ENCODE measurements around the gene ARMC2.
"Not testable (repeated sequence)": the region's sequence is repeated elsewhere in the genome, so short reads cannot be mapped to it uniquely, and the experiment has no call there.

Gene ARMC2

DNA sequence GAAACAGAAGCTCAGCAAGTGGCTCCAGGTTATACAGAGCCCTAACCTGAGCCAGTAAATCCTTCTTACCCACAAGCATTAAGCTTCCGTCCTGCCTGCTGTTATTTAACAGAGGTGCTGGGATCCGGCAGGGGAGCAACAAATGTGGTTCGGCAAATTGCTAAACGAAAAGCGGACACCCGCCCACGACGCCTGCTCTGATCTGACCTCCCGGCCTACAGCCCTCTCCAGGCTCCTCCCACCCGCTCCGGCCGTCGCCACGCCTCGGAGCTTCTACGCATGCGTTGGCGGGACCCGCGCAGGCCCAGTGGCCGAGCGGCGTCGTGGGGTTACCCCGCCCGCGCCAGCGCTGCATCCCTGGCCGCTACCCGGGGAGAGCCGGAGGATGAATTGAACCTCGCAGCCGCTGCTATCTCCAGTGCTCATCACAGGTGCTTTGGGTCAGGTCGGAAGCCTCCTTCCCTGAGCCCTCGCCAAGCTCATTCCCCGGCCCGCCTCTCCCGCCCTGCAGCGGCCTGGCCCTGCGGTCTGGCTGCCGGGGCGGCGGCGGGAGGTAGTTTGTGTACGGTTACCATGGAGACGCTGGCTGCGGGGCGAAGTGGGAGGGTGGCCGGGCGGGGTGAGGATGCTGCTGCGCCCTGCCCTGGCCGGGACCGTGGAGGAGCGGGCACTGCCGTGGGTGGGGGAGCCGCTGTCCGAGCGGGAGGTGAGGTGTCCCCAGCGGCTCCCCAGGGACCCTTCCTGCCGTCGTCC is at the start of gene ARMC2:
TSS of gene ARMC2 (plus strand) at position 307 of the 753 bp plus-strand sequence. CDS start 5,846 bp downstream, outside the sequence.
- DNase-seq: peak; percentile 84

- peak; percentile 54 for DNase-seq
Observed at GRCh38 chr6:108798670-108799353, 49.4 kb upstream of the ARMC2 start.

DNA sequence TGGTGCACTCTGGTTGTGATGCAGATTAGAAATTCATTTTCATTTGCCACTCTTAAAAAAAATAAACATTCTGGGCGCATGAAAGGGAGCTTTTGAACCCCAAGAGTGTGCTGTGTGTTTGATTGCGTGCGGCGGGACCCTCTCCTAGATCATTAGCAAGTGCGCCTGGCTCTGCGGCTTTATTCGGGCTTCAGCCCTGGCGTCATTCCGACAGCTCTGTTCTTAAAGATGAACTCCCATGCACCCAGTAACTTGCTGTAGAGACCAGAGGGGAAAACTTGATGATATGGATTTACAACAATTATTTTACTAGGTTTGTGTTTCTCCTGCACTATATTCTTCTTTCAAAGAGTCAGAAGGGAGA is 48.9 kb upstream of the ARMC2 start:
- DNase-seq: no peak

DNA sequence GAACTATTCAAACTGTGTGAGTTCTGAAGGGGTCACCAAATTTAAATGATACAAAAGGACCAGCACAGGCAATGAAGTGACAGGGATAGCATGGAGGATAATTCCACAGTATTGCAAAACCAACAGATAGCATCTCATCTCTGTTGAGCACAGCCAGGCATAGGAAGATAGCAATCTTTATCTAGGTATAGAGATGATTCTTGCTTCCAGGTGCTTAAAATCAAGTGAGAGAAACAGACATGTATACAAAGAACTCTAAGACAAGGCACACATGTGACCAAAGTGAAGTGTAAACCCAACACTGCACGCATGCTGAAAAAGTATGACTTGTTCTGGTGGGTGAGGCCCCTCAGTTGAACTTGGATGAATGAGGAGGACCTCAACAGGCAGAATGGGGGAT is 48.4 kb upstream of the ARMC2 start:
- DNase-seq: no peak

DNA sequence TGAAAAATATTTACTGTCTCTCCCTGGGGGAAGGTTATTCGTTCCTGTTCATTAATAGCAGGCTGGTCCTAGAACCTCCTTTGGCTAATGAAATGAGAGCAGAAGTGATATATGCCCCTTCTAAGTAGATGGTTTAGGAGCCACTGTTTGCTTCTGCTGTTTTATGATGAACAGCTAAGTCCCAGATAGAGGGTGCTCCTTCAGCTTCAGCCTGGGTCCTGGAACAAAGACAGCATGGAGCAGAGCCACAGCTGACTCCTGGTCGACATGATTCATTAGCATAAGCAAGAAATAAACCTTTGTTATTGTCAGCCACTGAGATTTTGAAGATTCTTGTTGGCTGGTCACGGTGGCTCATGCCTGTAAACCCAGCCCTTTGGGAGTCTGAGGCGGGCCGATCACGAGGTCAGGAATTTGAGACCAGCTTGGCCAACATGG is 47.8 kb upstream of the ARMC2 start:
- DNase-seq: no peak

DNA sequence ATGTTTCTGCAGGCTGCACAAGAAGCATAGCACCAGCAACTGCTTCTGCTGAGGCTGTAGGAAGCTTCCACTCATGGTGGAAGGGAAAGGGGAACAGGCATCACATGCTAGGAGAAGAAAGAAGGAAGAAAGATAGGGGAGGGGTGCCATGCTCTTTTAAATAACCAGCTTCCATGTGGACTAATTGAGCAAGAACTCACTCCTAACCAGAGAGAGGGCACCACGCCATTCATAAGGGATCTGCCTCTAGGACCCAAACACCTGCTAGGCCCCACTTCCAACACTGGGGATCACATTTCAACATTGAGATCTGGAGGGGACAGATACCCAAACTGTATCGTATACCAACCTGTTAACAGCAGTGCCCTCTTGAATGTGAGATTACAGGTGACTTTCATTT is 46.9 kb upstream of the ARMC2 start:
- DNase-seq: no peak

DNA sequence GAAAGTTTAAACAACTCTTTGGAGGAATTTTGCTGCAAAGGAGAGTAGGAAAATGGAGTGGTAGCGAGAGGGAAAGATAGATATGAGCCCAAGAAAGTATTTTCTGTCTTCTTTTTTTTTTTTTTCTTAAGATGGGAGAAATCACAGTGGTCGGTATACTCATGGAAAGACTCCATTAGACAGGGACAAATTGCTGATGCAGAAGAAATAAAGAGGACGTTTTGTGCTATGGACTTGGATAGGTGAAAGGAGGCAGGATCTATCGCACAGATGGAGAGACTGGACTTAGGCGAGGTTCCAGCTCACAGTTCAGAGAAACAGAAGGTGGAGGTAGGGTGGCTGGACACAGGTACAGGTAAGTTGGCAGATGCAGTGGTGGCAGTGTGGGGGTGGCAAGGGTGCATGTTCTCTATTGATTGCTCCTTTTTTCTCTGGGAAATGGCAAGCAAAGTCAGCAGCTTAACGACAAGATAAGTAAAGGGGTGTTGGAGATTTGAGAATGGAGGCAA is 44.2 kb upstream of the ARMC2 start:
- no peak for DNase-seq

- DNase-seq: no peak
Observed at GRCh38 chr6:108804956-108805355, 43.3 kb upstream of the ARMC2 start.

- no peak for DNase-seq
Observed at GRCh38 chr6:108805611-108806167, 42.5 kb upstream of the ARMC2 start.

- no peak for DNase-seq
Observed at GRCh38 chr6:108806171-108806570, 42.1 kb upstream of the ARMC2 start.

DNA sequence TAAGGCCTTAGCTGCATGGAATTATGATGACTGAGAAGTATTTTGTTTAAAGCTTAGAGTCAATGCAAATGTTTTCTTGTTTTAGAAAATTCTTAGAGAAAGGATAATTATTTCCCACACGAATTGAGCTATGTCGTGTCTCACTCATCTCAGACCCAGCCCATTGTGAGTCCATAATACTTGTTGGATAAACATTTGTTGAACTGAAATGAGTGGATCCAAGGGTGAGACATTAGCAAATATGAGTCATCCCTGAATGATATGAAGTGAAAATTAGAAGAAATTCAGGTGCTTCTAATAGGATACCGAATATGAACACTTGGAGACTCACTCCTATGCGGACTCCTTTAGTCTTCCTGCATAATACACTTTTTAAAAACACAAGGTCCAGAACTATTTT is 41.6 kb upstream of the ARMC2 start:
- DNase-seq: no peak

DNA sequence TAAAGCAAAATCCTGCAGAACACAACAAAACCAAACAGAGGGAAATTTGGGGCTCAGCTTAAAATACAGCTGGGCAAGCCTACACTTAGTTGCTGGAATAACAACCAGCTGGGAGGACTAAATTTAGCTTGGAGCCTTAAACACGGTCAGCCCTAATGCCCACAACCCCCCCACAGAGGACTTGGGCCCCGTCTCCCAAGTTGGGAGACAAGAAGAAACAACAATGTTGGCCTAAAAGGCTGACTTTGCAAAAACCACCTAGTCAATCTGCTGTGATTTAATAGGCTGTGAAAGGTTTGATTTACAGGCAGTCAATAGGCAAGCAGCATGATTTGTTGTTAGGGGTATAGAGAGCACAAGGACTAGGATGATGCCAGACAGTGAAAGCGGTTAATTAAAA is 40.3 kb upstream of the ARMC2 start:
- DNase-seq: no peak

DNA sequence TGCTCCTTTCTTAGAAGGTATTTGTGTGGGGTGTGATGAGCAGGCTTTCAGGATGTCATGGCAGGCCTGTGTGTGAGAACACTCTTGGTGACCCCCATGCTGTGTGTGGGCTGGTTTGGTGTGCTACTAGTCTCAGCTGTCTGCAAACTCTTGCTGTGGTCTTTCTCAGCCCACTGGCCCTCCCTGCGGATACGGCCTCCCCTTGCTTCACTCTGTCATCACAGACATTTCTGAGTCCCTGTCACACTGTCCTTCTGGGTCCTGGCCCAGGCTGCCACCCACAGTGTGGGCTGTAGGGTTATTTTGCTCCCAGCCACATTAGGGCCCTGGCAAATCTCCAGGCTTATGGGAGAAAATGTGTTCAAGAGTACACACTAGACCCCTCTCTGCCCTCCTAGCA is 39.0 kb upstream of the ARMC2 start:
- no peak for DNase-seq

DNA sequence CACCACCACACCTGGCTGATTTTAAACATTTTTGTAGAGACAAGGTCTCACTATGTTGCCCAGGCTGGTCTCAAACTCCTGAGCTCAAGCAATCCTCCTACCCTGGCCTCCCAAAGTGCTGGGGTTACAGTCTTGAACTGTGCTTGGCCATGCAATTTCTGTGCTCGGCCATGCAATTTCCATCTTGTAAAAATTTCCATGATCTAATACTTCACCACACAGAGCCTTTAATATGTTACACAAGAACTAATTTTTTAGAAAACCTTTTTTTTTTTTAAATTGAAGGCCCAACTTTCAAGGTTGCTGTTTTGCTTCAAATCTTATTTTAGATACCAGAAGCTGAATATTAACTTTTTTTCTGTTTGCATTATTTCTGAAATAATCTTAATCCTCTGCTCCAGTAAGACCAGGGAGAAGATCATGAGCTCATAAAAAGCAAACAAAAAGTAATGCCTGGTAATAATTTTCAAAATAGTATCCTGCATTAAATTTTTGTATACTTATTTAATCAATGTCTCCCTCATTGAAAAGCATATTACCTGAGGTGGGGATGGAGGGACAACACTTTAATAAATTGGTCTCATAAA is 38.1 kb upstream of the ARMC2 start:
- no peak for DNase-seq

- DNase-seq: no peak
Observed at GRCh38 chr6:108811490-108811889, 36.7 kb upstream of the ARMC2 start.

GRCh38 chr6:108813218-108813617 is 35.0 kb upstream of the ARMC2 start:
- DNase-seq: not testable (repeated sequence)

DNA sequence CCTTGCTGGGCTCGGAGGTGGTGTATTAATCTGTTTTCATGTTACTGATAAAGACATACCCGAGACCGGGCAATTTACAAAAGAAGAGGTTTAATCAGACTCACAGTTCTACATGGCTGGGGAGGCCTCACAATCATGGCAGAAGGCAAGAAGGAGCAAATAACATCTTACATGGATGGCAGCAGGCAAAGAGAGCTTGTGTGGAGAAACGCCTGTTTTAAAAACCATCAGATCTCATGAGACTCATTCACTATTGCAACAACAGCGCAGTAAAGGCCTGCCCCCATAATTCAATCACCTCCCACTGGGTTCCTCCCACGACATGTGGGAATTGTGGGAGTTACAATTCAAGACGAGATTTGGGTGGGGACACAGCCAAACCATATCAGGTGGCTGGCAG is 30.9 kb upstream of the ARMC2 start:
- not testable (repeated sequence) for DNase-seq

DNA sequence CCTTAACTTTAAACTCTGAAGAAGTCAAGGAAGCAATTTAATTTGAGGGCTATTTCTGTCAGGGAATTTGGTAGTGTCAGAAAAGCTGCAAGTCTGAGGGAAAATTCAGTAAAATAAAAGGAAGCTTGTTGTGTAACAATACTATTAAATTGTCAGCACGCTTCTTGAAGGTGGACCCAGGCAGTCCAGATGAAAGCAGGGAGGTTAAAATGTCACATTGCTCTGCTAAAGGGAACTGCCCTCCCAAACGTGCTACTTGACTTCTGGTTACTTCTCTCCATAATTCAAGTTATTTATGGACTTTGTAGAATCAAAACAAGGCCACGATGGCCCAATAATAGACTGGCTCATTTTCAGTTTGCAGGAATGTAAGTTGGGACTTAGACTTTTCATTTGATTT is 28.2 kb upstream of the ARMC2 start:
- no peak for DNase-seq

GRCh38 chr6:108822401-108822800 is 25.8 kb upstream of the ARMC2 start:
- no peak for DNase-seq

DNA sequence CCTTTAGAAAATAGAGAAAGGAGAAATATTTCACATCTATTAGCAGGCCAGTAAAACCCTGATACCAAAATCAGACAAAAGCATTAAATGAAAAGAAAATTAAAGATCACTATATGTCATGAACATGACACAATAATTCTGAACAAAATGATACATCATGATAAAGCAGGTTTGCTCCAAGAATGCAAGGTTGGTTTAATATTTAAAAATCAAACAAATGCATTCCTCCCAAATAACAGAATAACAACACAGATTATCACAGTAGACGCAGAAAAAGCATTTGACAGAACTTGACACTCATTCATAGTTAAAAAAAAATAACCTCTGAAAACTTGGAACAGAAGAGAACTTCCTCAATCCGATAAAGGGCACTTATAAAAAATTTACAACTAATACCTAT is 22.9 kb upstream of the ARMC2 start:
- no peak for DNase-seq

DNA sequence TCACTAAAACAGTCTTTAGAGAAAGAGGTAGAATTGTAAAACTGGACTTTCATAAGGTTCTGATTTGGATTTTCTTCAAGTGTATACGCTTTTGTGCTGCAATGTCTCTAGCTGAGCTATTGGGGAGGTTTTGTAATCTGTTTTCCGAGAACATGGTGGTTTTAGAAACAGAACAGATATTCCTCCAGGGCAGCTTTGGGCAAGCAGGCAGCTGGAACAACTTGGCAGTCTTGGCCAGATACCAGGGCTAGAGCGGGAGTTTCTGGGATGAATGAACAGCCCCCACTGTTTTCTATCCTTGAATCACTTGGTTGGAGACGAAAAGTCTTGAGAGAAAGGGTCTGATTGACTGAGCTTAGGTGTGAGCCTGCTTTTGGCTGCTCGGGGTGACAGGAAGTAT is 17.1 kb upstream of the ARMC2 start:
- DNase-seq: no peak

DNA sequence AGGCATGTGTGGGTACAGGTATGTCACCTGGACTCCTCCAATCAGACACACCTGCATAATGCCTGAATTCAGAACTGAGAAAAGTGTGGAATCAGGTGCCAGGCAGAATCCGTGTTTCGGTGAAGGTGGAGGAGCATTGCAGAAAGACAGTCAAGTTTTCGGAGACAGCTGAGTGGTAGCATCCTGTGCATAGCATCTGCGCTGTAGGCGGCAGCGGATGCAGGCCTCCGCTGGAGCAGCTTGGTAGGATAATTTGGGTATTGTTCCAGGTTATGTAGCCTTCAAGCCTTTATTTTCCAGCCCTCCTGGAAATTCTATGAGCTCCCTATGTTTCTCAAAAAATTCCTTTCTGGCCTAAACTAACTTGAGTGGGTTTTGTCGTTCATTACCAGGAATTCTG is 15.5 kb upstream of the ARMC2 start:
- no peak for DNase-seq

DNA sequence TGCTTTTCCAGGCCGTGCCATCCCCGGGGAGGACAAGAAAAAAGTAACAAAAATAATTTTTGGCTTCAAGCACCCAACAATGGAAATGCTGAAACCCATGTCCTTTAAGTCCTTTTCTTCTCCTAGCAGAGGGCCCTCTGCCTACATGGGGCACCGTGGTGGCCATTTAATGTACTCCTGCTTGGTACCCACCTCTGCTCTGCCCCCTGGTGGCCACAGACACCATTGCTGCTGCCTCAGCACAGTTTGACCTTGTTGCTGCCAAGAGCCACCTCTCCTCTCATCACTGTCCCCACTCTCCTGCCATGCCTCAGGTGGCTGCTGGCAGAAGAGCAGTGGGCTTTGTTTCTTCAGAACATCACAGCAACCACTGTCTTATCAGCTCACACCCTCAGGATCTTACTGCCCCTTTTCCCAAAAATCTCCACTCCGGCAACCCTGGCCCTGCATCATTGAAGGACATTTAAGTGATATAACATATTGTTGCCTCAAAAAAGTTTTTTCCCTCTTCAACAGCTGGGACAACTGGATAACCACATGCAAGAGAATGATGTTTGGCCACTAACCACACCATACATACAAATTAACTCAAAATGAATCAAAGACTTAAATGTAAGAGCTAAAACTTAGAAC is 12.9 kb upstream of the ARMC2 start:
- peak; percentile 85 for DNase-seq
